HepG2 (cell line): ENCODE measurements around the gene IKBKE.

Source experiments
- EP300 ChIP-seq, 3 experiments: sonication (generic) in 1 of 3; formaldehyde crosslinking in 1 of 3; IDR thresholded peaks; 2 replicates each; pipeline versions ENCODE4 v1.5.1 to v1.6.1; 2011 to 2020; ENCODE audit warnings: low read depth in 2 of 3, low read length in 2 of 3, borderline replicate concordance in 1 of 3, improper control_type of control experiment in 1 of 3, mild to moderate bottlenecking in 1 of 3, missing genetic modification reagents in 1 of 3, moderate library complexity in 1 of 3
- RBM22 ChIP-seq: fragments of 200-400 bp; formaldehyde crosslinking; optimal IDR thresholded peaks from 2 replicates; pipeline ENCODE3; 2017; ENCODE audit warnings: mild to moderate bottlenecking, low read length, moderate library complexity
- RXRB ChIP-seq: IDR thresholded peaks from 2 replicates; pipeline ENCODE4 v1.6.1; 2016; ENCODE audit warnings: borderline replicate concordance, missing genetic modification reagents, missing compliant biosample characterization
- SSRP1 ChIP-seq: IDR thresholded peaks from 2 replicates; pipeline ENCODE4 v1.6.1; 2016; ENCODE audit warnings: control low read depth
- ZFP1 ChIP-seq: IDR thresholded peaks from 2 replicates; pipeline ENCODE4 v1.6.1; 2016
- ZNF10 ChIP-seq: sonication (generic); formaldehyde crosslinking; IDR thresholded peaks from 2 replicates; pipeline ENCODE4 v1.4.0; 2020; ENCODE audit warnings: mild to moderate bottlenecking, low read depth, missing genetic modification reagents, borderline replicate concordance

DNA sequence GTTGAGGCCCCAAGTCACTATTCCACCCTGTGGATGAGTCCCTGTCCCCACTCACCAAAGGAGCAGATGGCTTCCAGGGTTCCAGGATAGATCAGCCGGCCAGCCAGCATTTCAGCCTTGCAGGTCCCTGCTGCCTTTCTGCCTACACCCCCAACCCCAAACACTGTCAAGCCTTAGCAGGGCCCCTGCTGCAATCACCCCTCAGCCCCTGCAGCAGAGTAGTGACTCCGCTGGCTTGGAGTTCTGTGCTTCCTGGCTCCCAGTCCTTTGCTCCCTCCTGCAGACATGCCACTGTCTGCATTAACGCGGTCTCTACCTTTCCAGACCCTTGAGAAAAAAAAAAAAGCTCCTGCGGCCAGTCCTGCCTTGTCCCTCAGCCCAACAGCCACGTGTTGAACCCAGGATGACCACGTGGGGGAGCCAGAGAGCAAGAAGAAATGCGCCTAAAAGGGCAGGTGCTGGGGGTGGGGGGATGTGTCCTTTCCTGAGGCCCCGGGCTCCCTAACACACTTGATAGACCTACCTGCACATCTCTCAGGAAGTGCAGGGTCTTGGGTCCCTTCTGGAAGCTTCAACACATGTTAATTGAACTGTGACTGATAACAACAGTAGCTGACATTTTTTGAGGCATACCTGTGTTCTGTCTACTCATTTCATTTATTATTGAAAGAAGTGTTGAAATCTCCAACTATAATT, 74.4 kb downstream of the IKBKE start:
- TF ChIP-seq RBM22, result no peak
- no peak for TF ChIP-seq SSRP1
- TF ChIP-seq ZFP1 (CRISPR knock-in tag), result no peak
- no peak for TF ChIP-seq ZNF10 (CRISPR knock-in tag)
- TF ChIP-seq EP300 (IDR thresholded peaks at IDR 0.05; ENCODE audit: low read depth in 2 of 2, low read length in 2 of 2), result no peak
- no peak for TF ChIP-seq EP300 (CRISPR knock-in tag; IDR thresholded peaks at IDR 0.05; ENCODE audit: borderline replicate concordance)
- no peak for TF ChIP-seq RXRB
